Stimulated activated CD8-positive, alpha-beta memory T cell treated with anti-CD3 and anti-CD28 coated beads, Interleukin-12 subunit alpha, Interleukin-12 subunit beta, amount 100 ng/mL, for 24 hours (primary cell): ENCODE measurements around the gene CTDP1.

Experiments
- DNase-seq: peaks from one replicate; pipeline ENCODE4 v3.0.0-alpha.2; 2020; ENCODE audit errors: extremely low read depth

Gene CTDP1

GRCh38 chr18:79784071-79784913 lies 104.7 kb downstream of the CTDP1 start:
- no peak for DNase-seq

DNA sequence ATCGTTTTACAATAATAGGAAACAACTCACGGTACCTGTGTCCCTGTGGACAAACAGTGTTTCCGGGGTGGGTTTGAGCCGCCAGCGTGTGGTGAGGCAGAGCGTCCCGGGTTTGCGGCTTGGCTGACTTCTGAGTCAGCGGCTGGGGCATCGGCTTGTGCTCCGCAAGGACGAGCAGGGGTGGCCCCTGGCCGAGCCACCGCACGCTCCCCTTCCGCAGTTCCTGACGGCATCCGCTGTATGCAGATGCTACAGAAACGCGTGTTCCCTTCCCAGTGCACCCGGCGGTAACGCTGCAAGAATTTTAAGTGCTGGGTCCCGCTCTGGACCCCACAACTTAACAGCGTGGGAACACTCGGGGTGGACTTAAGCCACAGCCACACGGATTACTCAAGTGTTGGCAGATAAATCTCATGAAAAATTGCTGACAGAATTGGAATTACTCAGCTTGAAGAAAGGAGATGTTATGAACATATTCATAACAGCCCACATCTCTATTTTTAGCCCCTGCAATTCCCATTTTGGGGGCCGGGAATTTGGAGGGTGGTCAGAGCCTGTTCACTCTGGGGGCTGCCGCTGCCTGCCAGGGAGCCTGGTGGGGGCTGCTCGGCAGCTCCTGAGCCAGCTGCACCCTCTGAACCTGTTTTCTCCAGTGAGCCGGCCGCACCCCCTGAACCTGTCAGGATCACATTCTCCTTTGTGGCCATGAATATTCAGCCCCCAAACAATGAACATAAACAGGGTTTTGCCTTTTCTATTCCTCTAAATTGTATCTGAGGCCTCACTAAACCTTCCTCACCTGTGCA lies 105.6 kb downstream of the CTDP1 start:
- no peak for DNase-seq

GRCh38 chr18:79785831-79786230 lies 106.2 kb downstream of the CTDP1 start:
- DNase-seq = no peak

- no peak for DNase-seq
Observed at GRCh38 chr18:79786304-79786703, 106.7 kb downstream of the CTDP1 start.

DNA sequence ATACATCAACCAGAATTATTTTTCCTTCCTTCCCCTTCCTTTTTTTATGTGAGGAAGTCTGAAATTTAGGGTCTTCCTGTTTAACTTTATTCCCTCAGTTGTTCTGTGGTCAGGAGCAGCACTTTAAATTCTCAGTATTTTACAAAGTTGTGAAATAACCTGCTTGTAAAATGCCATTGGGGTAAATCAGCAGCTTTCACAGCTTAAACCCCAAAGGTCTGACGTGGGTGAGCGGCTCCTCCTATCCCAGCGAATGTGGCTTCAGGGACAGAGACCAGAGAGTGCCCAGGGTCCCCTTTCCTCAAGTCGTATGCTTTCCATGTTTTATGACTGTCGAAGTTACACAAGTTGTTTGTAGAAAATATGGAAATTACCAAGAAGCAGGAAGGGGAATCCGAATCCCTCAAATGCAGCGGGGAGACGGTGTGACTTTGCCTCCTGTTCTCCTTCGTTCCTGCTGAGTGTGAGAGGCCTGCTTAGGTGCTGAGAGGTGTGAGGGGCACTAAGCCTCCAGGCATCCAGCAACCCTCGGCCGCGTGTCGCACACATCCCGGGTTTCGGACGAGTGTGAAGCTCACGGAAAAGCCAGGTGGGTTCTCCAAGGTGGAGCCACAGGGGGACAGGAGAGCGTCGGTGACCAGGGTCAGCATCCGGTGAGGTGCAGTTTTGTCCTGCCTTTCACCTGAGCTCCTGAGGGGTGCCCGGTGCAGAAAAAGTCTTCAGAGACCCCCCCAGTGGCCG lies 107.4 kb downstream of the CTDP1 start:
- no peak for DNase-seq

DNA sequence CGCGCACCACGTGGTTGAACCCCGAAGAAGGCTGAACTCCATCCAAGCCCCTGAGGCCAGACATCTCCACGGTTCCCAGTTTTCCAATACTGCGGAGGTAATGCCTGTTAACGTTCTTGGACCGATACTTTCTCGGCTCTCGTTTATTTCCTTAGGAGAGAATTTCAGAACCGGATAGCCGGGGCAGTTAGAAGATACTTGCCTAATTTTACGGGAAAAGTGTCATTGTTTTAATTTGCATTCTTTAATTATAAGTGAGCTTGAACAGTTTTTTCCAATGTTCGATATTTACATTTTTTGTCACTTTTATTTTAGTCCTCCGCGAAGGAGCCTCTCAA lies 107.9 kb downstream of the CTDP1 start:
- DNase-seq = no peak

GRCh38 chr18:79787865-79788733 lies 108.5 kb downstream of the CTDP1 start:
- no peak for DNase-seq

- DNase-seq = no peak
Observed at GRCh38 chr18:79788734-79789085, 109.1 kb downstream of the CTDP1 start.

GRCh38 chr18:79789091-79789891 lies 109.7 kb downstream of the CTDP1 start:
- DNase-seq = no peak

DNA sequence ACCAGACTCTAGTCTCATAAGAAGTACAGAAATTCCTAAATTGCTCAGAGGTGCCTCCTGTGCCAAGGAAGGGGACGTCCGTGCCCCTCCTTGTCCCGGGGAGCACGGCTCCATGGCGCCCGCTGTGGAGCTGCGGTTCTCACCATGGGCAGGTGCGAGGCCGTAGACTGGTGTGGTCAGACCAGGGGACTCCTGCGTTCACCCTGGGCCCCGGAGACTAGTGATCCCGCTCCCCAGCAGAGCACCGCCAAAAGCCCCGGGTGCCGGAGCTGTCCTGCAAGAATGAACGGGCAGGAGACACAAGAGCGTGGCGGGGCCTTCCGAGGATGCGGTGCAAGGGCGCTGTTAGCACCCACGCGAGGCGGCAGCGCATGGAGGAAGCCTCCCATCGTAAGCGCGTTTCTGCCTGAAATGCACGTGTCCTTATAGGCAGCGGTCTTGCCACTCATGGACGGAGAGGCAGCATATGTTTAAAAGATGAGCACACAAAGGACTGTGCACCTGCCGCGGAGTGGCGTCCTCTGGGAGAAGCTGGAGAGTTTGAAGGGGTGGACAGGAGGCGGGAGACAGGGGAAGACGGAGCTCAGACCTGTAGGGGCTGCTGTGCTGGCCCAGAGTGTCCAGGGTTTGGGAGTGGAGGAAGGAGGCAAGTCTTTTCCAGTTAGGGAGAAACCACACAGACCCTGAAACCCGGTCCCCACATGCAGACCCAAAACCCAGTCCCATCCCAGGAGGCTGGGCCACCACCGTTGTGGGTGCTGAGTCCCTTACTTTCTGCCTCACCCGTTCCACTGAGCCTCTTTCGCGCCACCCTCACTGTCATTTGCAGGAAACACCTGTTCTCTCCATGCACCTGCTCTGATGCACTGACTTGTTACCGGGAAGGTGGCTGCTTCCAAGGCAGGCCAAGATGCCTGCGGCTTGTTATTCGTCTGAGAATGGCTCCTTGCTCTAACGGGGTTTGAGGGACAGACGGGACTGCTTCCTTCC lies 110.6 kb downstream of the CTDP1 start:
- no peak for DNase-seq

- no peak for DNase-seq
Observed at GRCh38 chr18:79790996-79791972, 111.7 kb downstream of the CTDP1 start.

DNA sequence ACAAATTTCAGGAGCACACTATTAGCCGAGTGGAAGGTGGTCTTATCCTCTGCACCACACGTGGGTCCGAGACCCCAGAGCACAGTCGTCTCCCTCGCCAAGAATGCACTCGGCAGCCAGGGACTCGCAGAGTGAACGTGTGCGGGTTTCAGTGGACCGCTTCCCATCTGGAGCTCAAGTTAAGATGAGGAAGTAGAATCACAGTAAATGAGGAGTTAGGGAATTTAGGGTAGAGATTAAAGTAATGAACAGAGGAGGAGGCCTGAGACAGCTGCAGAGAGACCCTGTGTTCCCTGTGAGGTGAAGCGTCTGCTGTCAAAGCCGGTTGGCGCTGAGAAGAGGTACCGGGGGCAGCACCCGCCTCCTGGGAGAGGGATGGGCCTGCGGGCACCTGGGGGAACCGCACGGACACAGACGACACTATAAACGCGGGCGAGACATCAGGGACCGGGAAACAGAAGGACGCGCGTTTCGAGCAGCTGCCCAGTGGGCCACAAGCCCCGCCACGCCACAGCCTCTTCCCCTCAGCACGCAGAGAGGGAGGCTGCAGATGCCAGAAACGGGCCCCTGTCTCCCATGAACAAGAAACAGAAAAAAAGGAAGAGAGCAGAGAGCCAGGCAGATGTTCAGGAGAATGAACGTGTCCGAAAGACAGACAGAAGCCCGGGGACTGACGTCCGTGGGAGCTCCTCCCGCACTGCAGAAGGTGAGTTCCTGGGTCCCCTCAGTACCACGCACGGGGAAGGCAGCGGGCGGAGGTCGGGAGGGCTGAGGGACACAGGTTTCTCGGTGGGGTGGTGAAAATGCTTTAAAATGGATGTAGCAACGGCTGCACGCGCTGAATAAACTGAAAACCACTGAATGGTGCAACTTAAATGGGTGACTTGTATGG lies 112.7 kb downstream of the CTDP1 start:
- no peak for DNase-seq

DNA sequence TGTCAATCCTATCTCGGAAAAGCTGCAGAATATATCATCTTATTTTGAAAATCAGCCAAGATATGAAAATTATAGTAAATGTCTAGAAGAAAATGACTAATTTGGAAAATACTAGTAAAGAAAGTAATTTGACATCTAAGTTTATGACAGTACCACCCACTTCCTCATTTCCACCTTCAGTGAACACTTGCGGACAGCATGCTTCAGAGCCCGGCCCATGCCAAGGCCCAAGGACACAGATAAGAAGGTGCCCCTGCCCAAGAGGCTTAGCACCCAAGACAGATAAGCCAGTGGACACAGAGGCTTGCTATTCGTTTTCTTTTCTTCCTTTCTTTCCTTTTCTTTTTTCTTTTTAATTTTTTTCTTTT lies 113.4 kb downstream of the CTDP1 start:
- no peak for DNase-seq

DNA sequence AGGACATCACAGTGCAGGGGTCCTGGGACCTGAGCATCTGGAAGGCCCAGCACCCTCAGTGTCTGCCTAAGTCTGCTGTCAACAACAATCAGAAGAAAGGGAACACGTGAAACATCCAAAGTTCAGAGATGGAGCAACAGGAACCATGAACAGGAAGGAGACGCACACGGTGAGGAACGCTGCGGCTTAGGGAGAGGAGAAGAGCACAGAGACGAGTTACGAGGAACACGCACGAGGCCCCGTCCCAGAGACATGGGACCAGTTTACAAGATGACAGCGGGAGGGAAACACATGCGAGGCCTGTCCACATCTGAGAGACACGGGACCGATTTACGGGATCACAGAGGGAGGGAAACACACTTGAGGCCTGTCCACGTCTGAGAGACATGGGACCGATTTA lies 115.2 kb downstream of the CTDP1 start:
- DNase-seq = no peak

DNA sequence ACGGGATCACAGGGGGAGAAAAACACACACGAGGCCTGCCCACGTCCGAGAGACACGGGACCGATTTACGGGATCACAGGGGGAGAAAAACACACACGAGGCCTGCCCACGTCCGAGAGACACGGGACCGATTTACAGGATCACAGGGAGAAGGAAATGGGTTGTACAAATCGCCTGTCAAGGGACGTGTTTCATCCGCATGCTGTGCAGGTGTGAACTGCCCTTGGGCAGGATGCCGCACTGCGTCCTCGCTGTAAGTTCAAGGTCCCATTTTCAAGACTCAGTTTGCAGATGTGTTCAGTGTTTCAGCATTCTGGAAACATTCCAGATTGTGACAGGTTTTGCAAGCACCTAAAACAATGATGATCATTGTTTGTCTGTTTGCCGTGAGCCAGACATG lies 115.8 kb downstream of the CTDP1 start:
- DNase-seq = no peak

GRCh38 chr18:79796016-79796415 lies 116.4 kb downstream of the CTDP1 start:
- no peak for DNase-seq
